Right lobe of liver (tissue), 4 donors: ENCODE results near the gene PRDM16.

ENCODE experiments used
- CTCF ChIP-seq, 4 donors: fragments of 200-600 bp in 3 of 4; fragments of 450-650 bp in 1 of 4; IDR thresholded peaks; one replicate each; pipeline versions ENCODE4 v1.5.1 to v1.8.0; 2016 to 2022; ENCODE audit warnings: antibody characterized with exemption in 4 of 4, mild to moderate bottlenecking in 2 of 4
- POLR2A ChIP-seq: fragments of 450-650 bp; IDR thresholded peaks from one replicate; pipeline ENCODE4 v1.6.1; 2017; ENCODE audit warnings: antibody characterized with exemption, mild to moderate bottlenecking
- donor health status: DM: no; HTN: no; CAD: no.
- donor health status: DM: no; HTN: no; CAD: no.
- donor health status: DM: no; HTN: yes; CAD: no.

- no peak for TF ChIP-seq CTCF (IDR thresholded peaks at IDR 0.05)
- TF ChIP-seq POLR2A, result no peak
Observed at GRCh38 chr1:3344395-3344794, 275.4 kb downstream of the PRDM16 start.
